IMR-90 (cell line): ENCODE data around the gene LIPE. TPM values are rescaled to one million over a fixed set of nuclear protein-coding genes. Genes with fewer than 3 reads are reported as not detected.
"Not testable (repeated sequence)": the region's sequence is repeated elsewhere in the genome, so short reads cannot be mapped to it uniquely, and the experiment has no call there.

Source experiments
- ATAC-seq: fragments of 200-7000 bp; cut with Tn5 transposase; 2 replicates; pipeline ENCODE4 v1.9.1; 2020; ENCODE audit warnings: low read depth, mild to moderate bottlenecking, moderate library complexity
- BruUV-seq: library from RNA; stranded (reverse); fragments of 400-500 nt; replicated peaks from 2 replicates; lab custom pipeline; 2021; lab: Mats Ljungman, UMichigan
- CTCF ChIA-PET: fragments of 300-600 bp; formaldehyde crosslinking; extraction: SDS; loops from one replicate; lab custom pipeline; 2021; ENCODE audit warnings: antibody characterized with exemption; lab: Yijun Ruan, JAX
- POLR2A ChIA-PET: fragments of 300-600 bp; sonication (Branson Sonifier 250); formaldehyde crosslinking; loops from one replicate; lab custom pipeline; 2022; ENCODE audit warnings: antibody characterized with exemption; ENCODE audit not compliant: unreplicated experiment; lab: Charles Lee
- DNase-seq: peaks from one replicate; pipeline ENCODE4 v3.0.0; 2013
- H2AFZ ChIP-seq: replicated peaks from 2 replicates; pipeline ENCODE3; 2013; ENCODE audit warnings: low read length, mild to moderate bottlenecking; ENCODE audit not compliant: poor library complexity
- H2AK5ac ChIP-seq: 2 replicates; pipeline ENCODE4 v1.6.1; 2013; ENCODE audit warnings: low read depth, low read length, inconsistent platforms
- H2AK9ac ChIP-seq: replicated peaks from 2 replicates; pipeline ENCODE3; 2013; ENCODE audit warnings: mild to moderate bottlenecking, low read depth, low read length, moderate library complexity; ENCODE audit not compliant: poor library complexity
- H2BK120ac ChIP-seq: 2 replicates; pipeline ENCODE4 v1.6.1; 2013; ENCODE audit warnings: low read depth, low read length, inconsistent platforms
- H2BK15ac ChIP-seq: 3 replicates; pipeline ENCODE4 v1.6.1; 2013; ENCODE audit warnings: low read depth, low read length, inconsistent platforms
- H2BK20ac ChIP-seq: 2 replicates; pipeline ENCODE4 v1.6.1; 2013; ENCODE audit warnings: low read depth, mild to moderate bottlenecking, inconsistent platforms, low read length, moderate library complexity
- H2BK5ac ChIP-seq: 2 replicates; pipeline ENCODE4 v1.6.1; 2013; ENCODE audit warnings: mild to moderate bottlenecking, low read depth, low read length, inconsistent platforms; ENCODE audit not compliant: poor library complexity, severe bottlenecking
- H3K14ac ChIP-seq: replicated peaks from 2 replicates; pipeline ENCODE4 v1.6.1; 2013; ENCODE audit warnings: low read depth, low read length, inconsistent platforms
- H3K18ac ChIP-seq: 2 replicates; pipeline ENCODE4 v1.6.1; 2013; ENCODE audit warnings: low read depth, low read length, control low read depth
- H3K23ac ChIP-seq: 2 replicates; pipeline ENCODE4 v1.6.1; 2013; ENCODE audit warnings: low read depth, low read length, inconsistent platforms
- H3K27ac ChIP-seq: 2 replicates; pipeline ENCODE4 v1.5.1; 2013; ENCODE audit warnings: mild to moderate bottlenecking, control low read depth, low read length; ENCODE audit not compliant: insufficient read depth
- H3K27me3 ChIP-seq: 2 replicates; pipeline ENCODE4 v1.6.1; 2013; ENCODE audit warnings: low read length; ENCODE audit not compliant: control insufficient read depth, insufficient read depth
- H3K36me3 ChIP-seq: 2 replicates; pipeline ENCODE4 v1.6.1; 2013; ENCODE audit warnings: low read length, mixed read lengths; ENCODE audit not compliant: control insufficient read depth, insufficient read depth
- H3K4ac ChIP-seq: 2 replicates; pipeline ENCODE4 v1.6.1; 2013; ENCODE audit warnings: low read depth, low read length, inconsistent platforms
- H3K4me1 ChIP-seq: 2 replicates; pipeline ENCODE4 v1.6.1; 2013; ENCODE audit warnings: low read length, mixed read lengths; ENCODE audit not compliant: control insufficient read depth, insufficient read depth
- H3K4me2 ChIP-seq: 2 replicates; pipeline ENCODE4 v1.6.1; 2013; ENCODE audit warnings: low read depth, mild to moderate bottlenecking, control low read depth, low read length, moderate library complexity
- H3K4me3 ChIP-seq: 2 replicates; pipeline ENCODE4 v1.5.1; 2013; ENCODE audit warnings: low read depth, mild to moderate bottlenecking, control low read depth, low read length, moderate library complexity; ENCODE audit not compliant: insufficient read depth
- H3K56ac ChIP-seq: 2 replicates; pipeline ENCODE4 v1.6.1; 2013; ENCODE audit warnings: low read length, inconsistent platforms; ENCODE audit not compliant: insufficient read depth; ENCODE audit errors: extremely low read depth
- H3K79me1 ChIP-seq, 2 experiments: 2 replicates each; pipeline ENCODE4 v1.6.1; 2013; ENCODE audit warnings: low read length in 2 of 2, inconsistent platforms in 1 of 2, low read depth in 1 of 2
- H3K9ac ChIP-seq: 2 replicates; pipeline ENCODE4 v1.6.1; 2013; ENCODE audit warnings: low read depth, low read length, control low read depth
- H3K9me1 ChIP-seq: 2 replicates; pipeline ENCODE4 v1.6.1; 2013; ENCODE audit warnings: low read length, inconsistent platforms; ENCODE audit not compliant: insufficient read depth
- H3K9me3 ChIP-seq: 2 replicates; pipeline ENCODE4 v1.6.1; 2013; ENCODE audit warnings: low read length; ENCODE audit not compliant: control insufficient read depth, insufficient read depth
- H4K20me1 ChIP-seq: 2 replicates; pipeline ENCODE4 v1.6.1; 2013; ENCODE audit warnings: low read length, inconsistent platforms; ENCODE audit not compliant: insufficient read depth
- H4K5ac ChIP-seq: 2 replicates; pipeline ENCODE4 v1.6.1; 2013; ENCODE audit warnings: mild to moderate bottlenecking, low read depth, low read length, control low read depth
- H4K8ac ChIP-seq, 2 experiments: 2 replicates each; pipeline ENCODE4 v1.6.1; 2013; ENCODE audit warnings: low read depth in 2 of 2, low read length in 2 of 2, control low read depth in 1 of 2, inconsistent platforms in 1 of 2
- H4K91ac ChIP-seq: 2 replicates; pipeline ENCODE4 v1.6.1; 2013; ENCODE audit warnings: low read depth, low read length, inconsistent platforms; ENCODE audit not compliant: insufficient read depth
- WGBS, 2 experiments: methylation state at CpG; one replicate each; pipeline versions ENCODE4 v1.1.5 to v1.1.7; 2013; ENCODE audit warnings: missing lambda C conversion rate in 2 of 2; ENCODE audit not compliant: insufficient read length in 1 of 2; ENCODE audit errors: extremely low coverage in 2 of 2; 5-methylcytosine and 5-hydroxymethylcytosine counted together
- dilution Hi-C: fragments of 300-500 bp; cut with HindIII; formaldehyde crosslinking; loops from one replicate; pipeline ENCODE4 v1.14.3; 2018; ENCODE audit warnings: low sequenced_read_pairs; ENCODE audit not compliant: unreplicated experiment
- in situ Hi-C: fragments of 300-500 bp; cut with MboI; formaldehyde crosslinking; loops from 3 replicates; pipeline ENCODE4 v1.14.3; 2019; ENCODE audit warnings: low sequenced_read_pairs, inconsistent platforms, mixed read lengths
- intact Hi-C: fragments of 100-400 bp; cut with micrococcal nuclease; formaldehyde crosslinking; loops from 2 replicates; pipeline ENCODE4 v1.10.0; 2022
- polyA plus RNA-seq, 3 experiments: library from polyadenylated mRNA; depleted of rRNA; stranded (reverse); fragments of >200 nt; gene quantifications; 2 replicates each; pipeline ENCODE4 v1.2.3, GENCODE V29; 2012; ENCODE audit warnings: low replicate concordance in 1 of 3
- total RNA-seq: library from RNA; depleted of rRNA; stranded (reverse); fragments of >200 nt; gene quantifications from 2 replicates; pipeline ENCODE4 v1.2.3, GENCODE V29; 2012

The LIPE gene
- total and polyA plus RNA-seq, 2 of the 4 experiments (the other 2 are of a cell fraction), result 1.1 to 5.4 TPM

DNA sequence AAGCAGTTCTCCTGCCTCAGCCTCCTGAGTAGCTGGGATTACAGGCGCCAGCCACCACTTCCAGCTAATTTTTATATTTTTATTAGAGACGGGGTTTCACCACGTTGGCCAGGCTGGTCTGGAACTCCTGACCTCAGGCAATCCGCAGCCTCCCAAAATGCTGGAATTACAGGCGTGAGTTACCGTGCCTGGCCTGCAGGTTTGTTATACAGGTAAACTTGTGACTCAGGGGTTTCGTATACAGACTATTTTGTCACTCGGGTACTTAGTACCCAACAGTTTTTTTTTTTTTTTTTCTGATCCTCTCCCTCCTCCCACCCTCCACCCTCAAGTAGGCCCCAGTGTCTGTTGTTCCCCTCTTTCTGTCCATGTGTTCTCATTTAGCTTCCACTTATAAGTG, 34.0 kb upstream of the LIPE start:
- H3K9me3 ChIP-seq, H3K23ac ChIP-seq, H2BK20ac ChIP-seq, DNase-seq, H3K56ac ChIP-seq, H3K4me3 ChIP-seq, H4K20me1 ChIP-seq, in situ Hi-C loops, H3K9me1 ChIP-seq, ATAC-seq, H3K18ac ChIP-seq, H3K4me2 ChIP-seq, H3K14ac ChIP-seq, POLR2A ChIA-PET, H3K27me3 ChIP-seq, H2AFZ ChIP-seq, H3K27ac ChIP-seq, H3K36me3 ChIP-seq, H2BK5ac ChIP-seq, H4K91ac ChIP-seq, dilution Hi-C loops, CTCF ChIA-PET, H4K5ac ChIP-seq, H2AK9ac ChIP-seq, H3K9ac ChIP-seq, H3K4me1 ChIP-seq, BruUV-seq, H2AK5ac ChIP-seq, H3K79me1 ChIP-seq, H2BK15ac ChIP-seq, H2BK120ac ChIP-seq, H4K8ac ChIP-seq, H3K4ac ChIP-seq, intact Hi-C loops: not testable (repeated sequence)
- WGBS, 2 experiments, result 60% methylated on average over 1 of the region's 8 CpGs; no CpG with 5 or more reads in 1 of the 2 experiments
